ENCODE measurements around the gene SOSTDC1. TPM values are rescaled to one million over a fixed set of nuclear protein-coding genes. Genes with fewer than 3 reads are reported as not detected.

Gene SOSTDC1
- total RNA-seq, 1 donor from 2014 or later = not detected

DNA sequence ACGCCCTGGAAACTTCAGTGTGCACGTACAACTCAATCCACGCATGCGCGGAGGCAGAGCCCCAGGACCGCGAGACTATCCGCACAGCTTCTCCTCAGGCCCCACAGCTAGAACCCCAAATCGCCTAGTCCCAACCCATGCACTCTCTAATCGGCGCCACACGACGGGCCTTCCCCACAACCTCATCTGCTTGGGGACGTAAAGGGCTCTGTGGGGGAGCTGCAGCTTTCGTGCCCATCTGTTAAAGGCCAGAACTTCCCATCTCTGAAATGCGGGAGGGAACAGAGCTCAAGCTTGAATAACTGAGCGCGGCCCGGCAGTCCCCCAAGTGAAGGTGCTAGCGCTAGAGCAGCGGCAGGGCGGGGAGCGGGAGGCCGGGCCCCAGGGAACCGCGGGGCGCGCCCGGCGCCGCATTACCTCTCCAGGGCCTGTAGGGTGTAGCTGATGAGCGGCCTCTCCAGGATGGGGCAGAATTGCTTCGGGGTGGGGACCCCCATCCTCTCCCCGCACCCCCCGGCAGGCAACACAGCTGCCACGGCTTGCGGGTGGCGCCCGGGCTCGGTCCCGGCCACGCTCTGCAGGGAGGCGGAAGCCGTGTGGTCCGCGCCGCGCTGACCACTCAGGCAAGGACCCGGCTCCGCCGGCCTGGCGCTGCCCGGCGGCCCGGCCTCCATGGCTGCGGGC is 44.7 kb downstream of the SOSTDC1 start:
- DNase-seq (ENCODE audit: low read depth) = peak; percentile 98

DNA sequence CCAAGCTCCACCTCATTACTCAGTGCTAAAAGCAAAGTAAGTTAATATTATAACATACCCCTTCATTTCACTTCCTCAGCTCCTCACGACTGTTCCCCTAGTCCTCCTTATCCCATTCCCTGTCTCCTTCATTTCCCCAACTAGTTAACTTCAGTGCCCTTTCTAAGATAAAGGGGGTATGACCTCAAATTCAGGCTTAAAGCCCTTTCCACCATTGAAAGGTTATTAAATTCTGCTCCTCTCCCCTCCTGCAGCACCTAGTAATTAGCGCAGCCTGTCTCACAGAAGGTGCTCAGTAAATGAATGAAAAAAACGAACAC is 45.2 kb downstream of the SOSTDC1 start:
- DNase-seq (ENCODE audit: low read depth) = no peak

DNA sequence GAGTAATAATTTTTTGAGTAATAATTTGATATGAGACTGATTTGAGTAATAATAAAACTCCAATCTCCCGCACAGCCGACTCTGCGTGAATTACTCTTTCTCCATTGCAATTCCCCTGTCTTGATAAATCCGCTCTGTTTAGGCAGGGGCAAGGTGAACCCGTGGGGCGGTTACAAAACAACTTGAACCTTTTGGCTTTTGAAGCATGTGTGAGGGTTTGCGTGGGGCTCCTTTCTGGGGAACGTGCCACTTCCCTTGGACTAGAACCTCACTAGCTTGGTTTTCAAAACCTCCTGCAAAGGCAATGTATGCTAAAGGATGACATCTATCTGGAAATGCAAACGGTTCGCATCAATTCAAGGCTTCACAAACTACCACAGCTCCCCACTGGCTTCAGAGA is 45.7 kb downstream of the SOSTDC1 start:
- DNase-seq (ENCODE audit: low read depth) = no peak

DNA sequence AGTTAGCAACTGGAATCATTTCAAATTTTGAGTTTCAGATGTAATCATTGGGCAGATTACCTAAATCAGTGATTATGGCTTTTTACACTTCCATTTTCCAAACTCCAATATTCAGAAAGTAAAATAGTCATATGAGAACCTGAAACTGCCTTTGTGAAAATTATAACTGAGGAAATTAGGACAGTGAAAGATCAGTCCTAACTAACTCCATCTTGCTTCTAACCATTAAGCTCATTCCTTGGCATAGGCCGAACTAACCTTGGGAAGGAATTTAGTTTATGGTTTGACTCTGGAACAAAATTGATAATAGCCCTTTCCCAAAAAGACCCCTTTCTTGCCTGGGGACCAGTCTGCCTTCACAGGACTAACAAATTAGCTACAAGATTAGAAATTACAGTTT is 46.4 kb downstream of the SOSTDC1 start:
- DNase-seq (ENCODE audit: low read depth) = no peak

DNA sequence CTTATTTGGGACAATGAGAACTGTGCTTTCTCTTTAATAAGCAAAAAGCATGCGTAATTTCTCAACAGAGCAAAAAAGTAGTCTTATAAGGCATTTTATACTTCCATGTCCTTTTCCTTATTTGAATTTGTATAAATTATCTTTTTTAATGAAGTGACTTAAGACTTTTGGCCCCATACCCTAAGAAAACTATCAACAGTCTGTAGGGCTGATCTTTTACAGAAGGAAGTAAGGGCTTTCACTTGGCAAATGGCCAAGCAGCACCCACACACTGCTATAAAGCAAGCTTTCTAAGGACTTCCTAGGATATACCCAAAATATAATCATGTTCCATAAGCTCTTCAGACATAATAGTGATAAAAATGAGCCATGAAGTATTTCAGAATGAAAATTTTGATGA is 47.6 kb downstream of the SOSTDC1 start:
- no peak for DNase-seq (ENCODE audit: low read depth)

DNA sequence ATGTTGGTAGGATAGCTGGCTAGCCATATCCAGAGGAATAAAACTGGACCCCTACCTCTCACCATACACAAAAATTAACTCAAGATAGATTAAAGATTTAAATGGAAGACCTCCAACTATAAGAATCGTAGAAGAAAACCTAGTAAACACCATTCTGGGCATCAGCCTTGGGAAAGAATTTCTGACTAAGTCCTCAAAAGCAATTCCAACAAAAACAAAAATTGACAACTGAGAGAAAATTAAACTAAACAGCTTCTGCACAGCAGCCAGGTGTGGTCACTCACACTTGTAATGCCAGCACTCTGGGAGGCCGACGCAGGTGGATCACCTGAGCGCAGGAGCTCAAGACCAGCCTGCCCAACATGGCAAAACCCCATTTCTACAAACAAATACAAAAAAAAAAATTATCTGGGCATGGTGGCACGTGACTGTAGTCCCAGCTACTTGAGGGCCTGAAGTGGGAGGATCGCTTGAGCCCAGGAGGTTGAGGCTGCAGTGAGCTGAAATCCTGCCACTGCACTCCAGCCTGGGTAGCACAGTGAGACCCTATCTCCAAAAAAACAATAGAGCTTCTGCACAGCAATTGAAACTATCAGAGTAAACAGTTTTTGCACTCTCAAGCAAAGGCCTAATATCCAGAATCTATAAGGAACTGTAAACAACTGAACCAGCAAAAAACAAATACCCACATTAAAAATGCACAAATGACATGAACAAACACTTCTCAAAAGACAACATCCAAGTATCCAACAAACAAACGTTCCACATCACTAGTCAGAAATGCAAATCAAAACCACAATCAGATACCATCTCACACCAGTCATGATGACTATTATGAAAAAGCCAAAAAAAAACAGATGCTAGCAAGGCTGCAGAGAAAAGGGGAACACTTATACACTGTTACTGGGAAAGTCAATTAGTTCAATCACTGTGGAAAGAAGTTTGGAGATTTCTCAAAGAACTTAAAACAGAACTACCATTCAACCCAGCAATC is 49.0 kb downstream of the SOSTDC1 start:
- DNase-seq (ENCODE audit: low read depth) = peak; percentile 88

DNA sequence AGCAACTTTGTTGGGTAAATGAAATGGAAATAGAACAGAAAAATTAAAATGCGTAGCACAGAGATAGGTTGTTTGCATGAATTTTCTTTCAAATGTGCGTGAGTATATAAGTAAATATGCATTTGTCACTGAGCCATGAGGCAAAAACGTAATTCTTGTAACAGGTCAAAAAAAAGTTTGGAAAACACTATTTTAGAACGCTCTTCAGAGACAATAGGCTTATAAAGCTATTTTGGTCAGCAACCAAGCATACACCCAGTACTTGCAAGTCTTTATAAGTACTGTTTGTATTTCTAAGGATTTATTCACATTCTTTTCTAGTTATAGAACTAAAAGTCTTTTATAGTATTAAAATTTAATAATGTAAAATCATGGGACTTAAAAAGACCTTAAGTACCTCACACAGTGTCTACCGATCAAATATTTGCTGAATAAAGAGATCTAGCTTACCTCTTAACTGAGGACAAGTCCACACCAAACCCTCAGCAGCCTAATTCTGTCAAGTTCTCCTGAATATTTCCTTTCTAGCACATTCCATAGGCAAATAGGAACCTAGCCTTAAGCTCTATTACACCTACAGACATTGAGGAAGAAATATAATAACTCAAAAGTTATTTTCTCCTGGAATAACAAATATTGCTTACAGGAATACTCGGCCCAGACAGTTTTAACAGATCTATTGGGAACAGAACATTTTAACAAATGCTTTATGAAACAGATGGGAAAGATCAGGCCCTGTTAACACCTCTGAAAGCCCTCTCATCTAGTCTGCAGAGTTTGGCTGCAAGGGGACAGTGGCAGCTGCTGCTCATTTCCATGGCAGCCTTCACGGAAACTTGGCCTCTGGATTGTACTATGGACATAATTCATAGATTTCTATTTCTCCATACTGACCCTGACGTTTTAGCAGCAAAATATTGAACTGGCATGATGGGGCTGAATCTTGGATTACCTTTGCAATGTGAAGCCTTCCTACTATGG is 53.0 kb downstream of the SOSTDC1 start:
- peak; percentile 27 for DNase-seq (ENCODE audit: low read depth)

Other genes with a start within 250 kb of the SOSTDC1 start
- gene CRPPA, start 44.2 kb downstream of the SOSTDC1 start, total RNA-seq = 6.1 and 13.1 TPM in 2 replicates
- not detected in 2 replicates for gene LRRC72, start 61.1 kb upstream of the SOSTDC1 start, total RNA-seq
- 23.4 and 29.2 TPM in 2 replicates for gene ANKMY2, start 180.0 kb upstream of the SOSTDC1 start, total RNA-seq
- gene BZW2, start 180.4 kb upstream of the SOSTDC1 start, total RNA-seq = 53.4 and 166 TPM in 2 replicates

Measured in myocyte (in vitro differentiated cells).